ENCODE measurements around the gene PPFIBP1. TPM values are rescaled to one million over a fixed set of nuclear protein-coding genes. Genes with fewer than 3 reads are reported as not detected.

Gene PPFIBP1
- total RNA-seq, 4 donors from 2014 or later = 135 to 199 (median 167) TPM

DNA sequence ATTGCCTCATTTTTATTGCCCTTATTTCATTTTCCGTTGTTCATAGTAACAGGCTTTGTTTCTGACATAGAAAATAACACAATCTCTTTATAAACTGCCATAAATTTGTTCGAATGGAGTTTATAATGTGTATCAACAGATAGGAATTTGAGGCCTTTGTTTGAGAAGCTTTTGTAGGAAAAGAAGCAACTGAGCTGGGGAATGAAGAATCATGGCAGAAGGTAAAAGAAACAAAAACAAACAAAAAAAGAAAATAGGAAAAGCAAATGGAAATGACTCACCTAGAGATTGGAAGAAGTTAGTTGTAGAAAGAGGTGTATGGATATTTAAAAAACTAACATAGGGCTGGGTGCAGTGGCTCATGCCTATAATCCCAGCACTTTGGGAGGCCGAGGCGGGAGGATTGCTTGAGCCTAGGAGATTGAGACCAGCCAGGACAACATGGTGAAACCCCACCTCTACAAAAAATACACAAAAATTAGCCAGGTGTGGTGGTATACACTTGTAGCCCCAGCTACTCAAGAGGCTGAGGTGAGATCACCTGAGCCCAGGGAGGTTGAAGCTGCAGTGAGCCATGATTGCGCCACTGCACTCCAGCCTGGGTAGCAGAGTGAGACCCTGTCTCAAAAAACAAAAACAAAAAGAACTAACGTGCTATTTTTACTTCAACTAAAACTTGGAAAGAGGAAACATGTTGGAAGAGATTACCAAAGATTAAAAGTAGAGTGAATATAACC lies 171.7 kb downstream of the PPFIBP1 start:
- TF ChIP-seq POLR2A (IDR thresholded peaks at IDR 0.05) = no peak
- TF ChIP-seq, protein P1, sequence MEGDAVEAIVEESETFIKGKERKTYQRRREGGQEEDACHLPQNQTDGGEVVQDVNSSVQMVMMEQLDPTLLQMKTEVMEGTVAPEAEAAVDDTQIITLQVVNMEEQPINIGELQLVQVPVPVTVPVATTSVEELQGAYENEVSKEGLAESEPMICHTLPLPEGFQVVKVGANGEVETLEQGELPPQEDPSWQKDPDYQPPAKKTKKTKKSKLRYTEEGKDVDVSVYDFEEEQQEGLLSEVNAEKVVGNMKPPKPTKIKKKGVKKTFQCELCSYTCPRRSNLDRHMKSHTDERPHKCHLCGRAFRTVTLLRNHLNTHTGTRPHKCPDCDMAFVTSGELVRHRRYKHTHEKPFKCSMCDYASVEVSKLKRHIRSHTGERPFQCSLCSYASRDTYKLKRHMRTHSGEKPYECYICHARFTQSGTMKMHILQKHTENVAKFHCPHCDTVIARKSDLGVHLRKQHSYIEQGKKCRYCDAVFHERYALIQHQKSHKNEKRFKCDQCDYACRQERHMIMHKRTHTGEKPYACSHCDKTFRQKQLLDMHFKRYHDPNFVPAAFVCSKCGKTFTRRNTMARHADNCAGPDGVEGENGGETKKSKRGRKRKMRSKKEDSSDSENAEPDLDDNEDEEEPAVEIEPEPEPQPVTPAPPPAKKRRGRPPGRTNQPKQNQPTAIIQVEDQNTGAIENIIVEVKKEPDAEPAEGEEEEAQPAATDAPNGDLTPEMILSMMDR (IDR thresholded peaks at IDR 0.05) = no peak
- intact Hi-C loops (cut with DNase I) = no loop called here
- Histone ChIP-seq H3K36me3 (peaks cover 44 to 49% of the 10 kb centered on the region in 2 donors), H3K4me3 (replicated peaks in 1 of 3) (no peak overlapping the region), H3K9me3 (no peaks in the 10 kb centered on the region), H3K27ac (no peak overlapping the region), H3K27me3 (no peaks in the 10 kb centered on the region), H3K4me1 (no peaks in the 10 kb centered on the region)
- 90 to 91% methylated on average over 6 of the region's 6 CpGs for WGBS, 2 donors
- no peak for DNase-seq

DNA sequence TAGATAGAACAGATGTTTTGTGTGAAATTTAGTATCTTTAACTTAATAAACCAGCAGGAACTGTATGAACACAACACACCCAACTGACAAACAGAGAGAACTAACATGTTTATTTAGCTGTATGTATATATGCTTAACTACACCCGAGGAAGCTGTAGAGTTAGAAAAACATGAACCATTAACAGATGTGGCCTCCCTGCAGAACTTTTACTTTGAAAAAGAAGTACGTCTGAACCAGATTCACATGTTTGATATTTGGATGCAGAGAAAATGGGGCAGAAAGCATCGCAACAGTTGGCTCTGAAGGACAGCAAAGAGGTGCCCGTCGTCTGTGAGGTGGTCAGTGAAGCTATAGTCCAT lies 172.3 kb downstream of the PPFIBP1 start, which contains the start of gene REP15:
TSS of gene REP15 (plus strand) at position 155 of the 360 bp plus-strand sequence. CDS start at position 271, 116 bp downstream.
- Histone ChIP-seq H3K9me3 (no peaks in the 10 kb centered on the region), H3K4me1 (no peaks in the 10 kb centered on the region), H3K4me3 (replicated peaks in 1 of 3) (no peak within 1 kb of the TSS), H3K36me3 (peaks cover 41 to 46% of the 10 kb centered on the region in 2 donors), H3K27me3 (no peaks in the 10 kb centered on the region), H3K27ac (no peak within 1 kb of the TSS)
- DNase-seq = no peak
- WGBS, 2 donors = 79 to 86% methylated on average over 5 of the region's 5 CpGs
- intact Hi-C loops (cut with DNase I) = no loop called here
- no peak for TF ChIP-seq POLR2A (IDR thresholded peaks at IDR 0.05)
- TF ChIP-seq, protein P1 (IDR thresholded peaks at IDR 0.05) = no peak

DNA sequence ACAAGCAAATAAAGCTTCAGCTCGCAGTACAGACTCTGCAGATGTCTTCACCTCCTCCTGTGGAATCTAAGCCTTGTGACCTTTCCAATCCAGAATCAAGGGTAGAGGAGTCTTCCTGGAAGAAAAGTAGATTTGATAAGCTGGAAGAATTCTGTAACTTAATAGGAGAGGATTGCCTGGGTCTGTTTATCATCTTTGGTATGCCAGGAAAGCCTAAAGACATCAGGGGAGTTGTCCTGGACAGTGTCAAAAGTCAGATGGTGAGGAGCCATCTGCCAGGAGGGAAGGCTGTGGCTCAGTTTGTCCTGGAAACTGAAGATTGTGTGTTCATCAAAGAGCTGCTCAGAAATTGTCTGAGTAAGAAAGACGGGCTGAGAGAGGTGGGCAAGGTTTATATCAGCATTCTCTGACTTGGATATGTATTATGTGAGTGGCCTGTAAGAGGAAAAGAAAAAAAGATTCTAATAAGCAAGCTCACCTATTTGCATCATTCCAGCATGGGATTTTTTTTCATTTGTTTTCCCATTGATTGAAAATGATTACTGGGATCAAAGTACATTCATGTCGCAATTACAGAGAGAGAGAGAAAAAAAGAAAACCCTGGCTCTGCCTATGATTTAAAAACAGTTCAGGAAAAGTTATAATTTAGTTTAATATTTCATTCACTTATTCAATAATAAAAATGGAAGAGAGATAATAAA lies 173.0 kb downstream of the PPFIBP1 start:
- H3K27me3 ChIP-seq = no peaks in the 10 kb centered on the region
- H3K4me1 ChIP-seq = no peaks in the 10 kb centered on the region
- DNase-seq = no peak
- H3K9me3 ChIP-seq = no peaks in the 10 kb centered on the region
- TF ChIP-seq POLR2A (IDR thresholded peaks at IDR 0.05) = no peak
- TF ChIP-seq, protein P1 (IDR thresholded peaks at IDR 0.05) = no peak
- 88 to 94% methylated on average over 3 of the region's 3 CpGs for WGBS, 2 donors
- H3K4me3 ChIP-seq (replicated peaks in 1 of 3) = no peak overlapping the region
- H3K27ac ChIP-seq = no peak overlapping the region
- peaks cover 34 to 41% of the 10 kb centered on the region in 2 donors for H3K36me3 ChIP-seq
- intact Hi-C loops (cut with DNase I) = no loop called here

DNA sequence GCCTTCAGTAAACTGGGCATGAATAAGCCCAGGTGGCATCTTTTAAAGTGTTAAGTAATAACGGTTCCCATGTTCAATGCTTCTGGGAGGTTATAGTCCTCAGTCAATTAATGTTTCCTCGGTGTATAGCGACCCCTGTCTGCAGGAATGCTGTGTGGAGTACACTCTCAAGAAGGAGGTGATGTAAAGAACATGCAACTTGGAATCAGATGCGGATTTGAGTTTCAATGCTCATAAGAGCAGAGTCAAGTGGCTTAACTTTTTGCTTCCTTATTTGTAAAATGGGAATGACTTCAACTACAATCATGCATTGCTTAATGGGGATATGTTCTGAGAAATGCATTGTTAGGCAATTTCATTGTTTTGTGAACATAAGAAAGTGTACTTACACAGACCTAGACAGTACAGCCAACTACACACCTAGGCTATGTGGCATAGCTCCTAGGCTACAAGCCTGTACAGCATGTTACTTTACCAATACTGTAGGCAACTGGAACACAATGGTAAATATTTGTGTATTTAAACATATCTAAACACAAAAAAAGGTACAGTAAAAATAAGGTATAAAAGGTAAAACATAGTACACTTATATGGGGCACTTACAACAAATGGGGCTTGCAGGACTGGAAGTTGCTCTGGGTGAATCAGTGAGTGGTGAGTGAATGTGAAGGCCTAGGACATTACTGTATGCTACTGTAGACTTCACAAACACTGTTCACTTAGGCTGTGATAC lies 179.9 kb downstream of the PPFIBP1 start:
- H3K27ac ChIP-seq = no peak overlapping the region
- intact Hi-C loops (cut with DNase I) = no loop called here
- 6% methylated on average over 4 of the region's 4 CpGs for WGBS, 2 donors

More for the DNA sequence above, 179.9 kb downstream of the PPFIBP1 start:
- peak; percentile 62 to 68 for DNase-seq
- Histone ChIP-seq H3K27me3 (no peaks in the 10 kb centered on the region), H3K9me3 (no peaks in the 10 kb centered on the region), H3K4me1 (no peaks in the 10 kb centered on the region), H3K36me3 (no peaks in the 10 kb centered on the region), H3K4me3 (replicated peaks in 1 of 3) (no peak overlapping the region)
- no peak for TF ChIP-seq POLR2A (IDR thresholded peaks at IDR 0.05)
- TF ChIP-seq, protein P1 (IDR thresholded peaks at IDR 0.05) = peak; percentile 45 to 80 (median 76)
